Dermis blood vessel endothelial cell (primary cell): ENCODE data around the gene ISOC2. TPM values are rescaled to one million over a fixed set of nuclear protein-coding genes. Genes with fewer than 3 reads are reported as not detected.

Source experiments
- DNase-seq: peaks from one replicate; pipeline ENCODE4 v3.0.0; 2010
- total RNA-seq: library from RNA; depleted of rRNA; stranded (reverse); fragments of >200 nt; gene quantifications from 2 replicates; pipeline ENCODE4 v1.2.3, GENCODE V29; 2014

The ISOC2 gene
- total RNA-seq, 1 donor from 2014 or later: 56.2 TPM

GRCh38 chr19:55477905-55478304 is 16.5 kb upstream of the ISOC2 start:
- DNase-seq: no peak

GRCh38 chr19:55476100-55476775 is 14.8 kb upstream of the ISOC2 start, which contains the start of gene ZNF628:
TSS of gene ZNF628 (plus strand) at chr19:55476617. CDS start at chr19:55479911, 3,294 bp downstream.
- DNase-seq: peak; percentile 99

DNA sequence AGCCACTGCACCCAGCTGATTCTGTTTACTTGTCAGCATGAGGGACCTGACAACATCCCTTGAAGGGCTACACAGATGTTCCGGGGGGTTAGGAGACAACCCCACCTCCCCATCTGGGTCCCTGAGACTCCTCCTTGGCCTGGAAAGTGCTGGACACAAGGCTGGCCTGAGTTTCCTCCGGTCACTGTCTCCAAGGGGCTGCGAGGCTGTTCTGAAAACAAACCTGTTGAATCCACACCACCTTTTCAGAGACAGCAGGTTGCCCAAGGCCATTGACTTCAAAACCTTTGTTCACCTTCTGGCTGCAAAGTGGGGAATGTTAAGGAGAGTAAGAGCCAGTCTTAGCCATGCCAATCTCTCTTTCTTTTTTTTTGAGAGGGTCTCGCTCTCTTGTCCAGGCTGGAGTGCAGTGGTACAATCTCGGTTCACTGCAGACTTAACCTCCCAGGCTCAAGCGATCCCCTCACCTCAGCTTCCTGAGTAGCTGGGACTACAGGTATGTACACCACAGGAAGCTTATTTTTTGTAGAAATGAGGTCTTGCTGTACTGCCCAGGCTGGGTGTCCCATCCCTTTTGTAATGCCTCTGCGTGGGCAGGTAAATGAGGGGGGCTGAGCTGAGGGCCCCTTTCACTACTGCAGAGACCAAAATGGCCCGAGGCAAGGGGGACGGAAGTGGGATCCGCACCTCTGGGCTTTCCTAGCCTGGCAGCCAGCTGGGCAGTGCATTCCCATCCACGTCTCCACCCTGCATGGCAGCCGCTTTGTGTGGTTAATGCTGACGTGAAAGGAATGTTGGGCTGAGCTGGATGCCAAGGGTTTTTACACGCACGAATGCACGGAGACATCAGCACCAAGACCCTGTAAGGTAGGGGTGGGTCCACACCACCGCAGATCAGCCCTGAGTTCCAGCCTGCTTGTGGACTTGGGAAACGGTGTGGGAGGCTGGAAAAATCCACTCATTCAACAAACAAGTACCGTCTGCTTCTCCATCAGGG is 13.1 kb upstream of the ISOC2 start:
- no peak for DNase-seq

GRCh38 chr19:55473225-55474012 is 12.0 kb upstream of the ISOC2 start:
- DNase-seq: no peak

- no peak for DNase-seq
Observed at GRCh38 chr19:55472463-55472862, 11.0 kb upstream of the ISOC2 start.

DNA sequence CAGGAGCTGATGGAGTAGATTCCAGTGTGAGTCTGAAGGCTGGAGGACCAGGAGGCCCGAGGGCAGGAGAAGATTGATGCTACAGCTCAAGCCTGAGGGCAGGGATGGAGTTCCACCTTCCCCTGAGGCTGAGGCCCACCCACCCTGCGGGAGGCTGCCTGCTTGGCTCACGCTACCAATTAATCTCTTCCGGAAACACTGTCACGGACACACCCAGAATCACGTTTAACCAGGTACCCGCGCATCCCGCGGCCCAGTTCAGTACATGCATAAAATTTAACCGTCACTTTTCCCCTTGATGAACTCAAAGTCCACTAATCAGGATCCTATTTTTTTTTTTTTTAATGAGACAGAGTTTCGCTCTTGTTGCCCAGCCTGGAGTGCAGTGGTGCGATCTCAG is 9.8 kb upstream of the ISOC2 start:
- no peak for DNase-seq

DNA sequence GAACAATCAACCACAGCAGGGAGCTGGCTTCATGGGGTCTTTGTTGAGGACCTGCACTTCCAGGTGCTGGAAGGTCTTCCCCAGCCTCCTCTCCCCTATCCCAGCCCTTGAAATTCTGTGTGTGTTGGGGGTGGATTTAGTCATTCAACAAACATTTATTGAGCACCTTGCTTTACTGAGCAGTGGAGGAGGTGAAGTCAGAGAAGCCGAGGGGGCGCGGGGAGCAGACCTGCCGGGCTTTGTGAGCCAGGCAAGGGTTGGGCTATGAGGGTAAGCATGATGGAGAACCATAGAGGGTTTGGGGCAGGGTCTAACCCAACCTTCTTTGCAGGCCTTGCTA is 6.6 kb upstream of the ISOC2 start:
- DNase-seq: no peak

- DNase-seq: peak; percentile 69
Observed at GRCh38 chr19:55467236-55468053, 6.0 kb upstream of the ISOC2 start.

GRCh38 chr19:55466241-55466614 is 4.8 kb upstream of the ISOC2 start:
- no peak for DNase-seq

DNA sequence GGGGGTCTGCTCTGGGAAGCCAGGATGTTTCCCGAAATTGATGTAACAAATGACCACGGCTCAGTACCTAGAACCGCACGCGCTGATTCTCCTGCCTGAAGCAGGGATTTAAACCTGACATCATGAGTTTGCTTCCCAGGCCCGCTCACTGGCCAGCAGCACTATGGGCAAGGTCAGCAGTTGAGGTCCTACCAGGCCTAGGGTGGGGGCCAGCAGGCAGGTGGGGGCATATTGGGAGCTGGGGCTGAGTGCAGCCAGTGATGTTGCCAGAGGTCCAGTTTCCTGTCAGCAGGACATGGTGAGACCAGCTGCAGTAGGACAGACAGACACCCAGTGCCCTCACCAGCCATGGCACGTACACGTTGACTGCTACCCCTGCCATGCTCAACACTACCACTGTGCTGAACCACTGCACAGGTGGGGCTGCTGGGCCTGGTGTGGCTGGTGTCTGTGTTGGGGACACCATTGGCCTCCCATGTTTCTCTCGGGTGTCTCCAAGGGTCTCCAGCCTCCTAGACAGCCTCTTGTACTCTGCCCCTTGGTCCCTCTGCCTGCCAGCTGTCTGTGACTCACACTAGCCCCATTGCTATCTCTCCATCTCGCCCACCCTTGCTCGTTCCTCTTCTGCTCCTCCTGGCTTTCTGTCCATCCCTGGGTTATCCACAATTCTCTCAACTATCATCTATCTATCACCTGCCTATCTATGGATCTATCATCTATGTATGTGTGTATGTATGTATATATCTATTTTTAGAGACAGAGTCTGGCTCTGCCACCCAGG is 4.2 kb upstream of the ISOC2 start:
- DNase-seq: no peak

- no peak for DNase-seq
Observed at GRCh38 chr19:55464662-55465054, 3.2 kb upstream of the ISOC2 start, which contains the start of gene C19orf85. TSS of gene C19orf85 (minus strand) at chr19:55464751. CDS start at chr19:55464554, 197 bp downstream.

DNA sequence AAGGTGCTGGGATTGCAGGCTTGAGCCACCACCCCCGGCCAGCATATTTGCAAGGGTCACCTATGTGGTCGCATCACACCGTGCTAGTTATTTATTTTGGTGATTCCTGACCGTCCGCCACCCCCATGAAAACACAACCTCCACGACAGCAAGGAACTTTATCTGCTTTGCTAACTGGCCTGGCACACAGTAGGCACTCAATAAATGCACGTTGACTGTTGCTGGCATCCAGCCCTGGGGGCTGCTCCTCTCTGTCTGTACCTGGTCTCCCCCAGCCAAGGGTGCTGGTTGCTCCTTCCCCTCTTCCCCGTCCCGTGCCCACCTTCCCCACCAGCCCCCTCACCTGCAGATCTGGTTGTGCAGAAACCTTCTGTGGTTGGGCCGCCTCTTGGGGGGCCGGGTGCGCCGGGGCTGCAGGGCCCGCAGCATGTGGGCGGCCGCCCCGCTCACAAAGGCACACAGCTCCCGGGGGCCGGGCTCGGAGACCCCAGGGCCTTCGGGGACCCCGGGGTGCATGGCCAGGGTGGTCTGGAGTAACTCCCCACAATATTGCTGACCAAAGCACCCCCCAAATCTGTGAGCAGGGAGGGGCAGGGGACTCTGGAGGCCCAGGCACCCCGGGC is 2.7 kb upstream of the ISOC2 start:
- DNase-seq: no peak

DNA sequence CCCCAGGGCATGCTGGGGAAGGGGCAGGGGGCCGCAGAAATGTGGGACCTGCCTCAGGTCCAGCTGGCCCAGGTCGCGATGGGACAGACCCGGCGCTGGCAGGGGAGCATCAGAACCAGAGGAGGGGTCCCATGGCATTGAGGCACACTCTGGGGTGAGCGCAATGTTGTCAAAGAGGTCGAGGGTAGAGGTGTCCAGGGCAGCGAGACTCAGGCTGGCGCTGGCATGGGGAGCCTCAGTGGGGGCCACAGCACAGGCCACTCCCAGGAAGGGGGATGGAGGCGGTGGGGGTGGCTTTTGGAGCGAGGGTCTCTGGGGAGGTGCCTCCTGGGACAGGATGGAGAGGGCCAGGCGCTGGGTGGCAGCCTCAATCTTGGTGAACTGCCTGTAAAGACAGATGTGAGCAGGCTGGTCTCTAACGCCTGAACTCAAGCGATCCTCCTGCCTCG is 2.2 kb upstream of the ISOC2 start:
- DNase-seq: no peak

DNA sequence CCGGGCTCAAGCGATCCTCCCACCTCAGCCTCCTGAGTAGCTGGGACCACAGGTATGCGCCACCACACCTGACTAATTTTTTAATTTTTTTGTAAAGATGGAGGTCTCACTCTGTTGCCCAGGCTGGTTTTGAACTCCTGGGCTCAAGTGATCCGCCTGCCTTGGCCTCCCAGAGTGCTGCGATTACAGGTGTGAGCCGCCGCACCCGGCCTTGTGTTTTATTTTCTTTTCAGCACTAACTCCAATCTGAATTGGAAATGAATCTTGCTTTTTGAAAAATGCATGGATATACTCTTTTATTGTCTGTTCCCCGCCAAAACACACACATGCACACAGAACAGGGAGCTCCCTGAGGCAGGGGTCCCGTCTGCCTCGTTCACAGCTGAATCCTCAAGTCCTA is 1.3 kb upstream of the ISOC2 start:
- DNase-seq: no peak

GRCh38 chr19:55461974-55462626 is 658 bp upstream of the ISOC2 start:
- peak; percentile 64 for DNase-seq

- DNase-seq: peak; percentile 53
Observed at GRCh38 chr19:55460670-55461258, 678 bp downstream of the ISOC2 start.

GRCh38 chr19:55459950-55460657 is 1.3 kb downstream of the ISOC2 start:
- DNase-seq: peak; percentile 36

DNA sequence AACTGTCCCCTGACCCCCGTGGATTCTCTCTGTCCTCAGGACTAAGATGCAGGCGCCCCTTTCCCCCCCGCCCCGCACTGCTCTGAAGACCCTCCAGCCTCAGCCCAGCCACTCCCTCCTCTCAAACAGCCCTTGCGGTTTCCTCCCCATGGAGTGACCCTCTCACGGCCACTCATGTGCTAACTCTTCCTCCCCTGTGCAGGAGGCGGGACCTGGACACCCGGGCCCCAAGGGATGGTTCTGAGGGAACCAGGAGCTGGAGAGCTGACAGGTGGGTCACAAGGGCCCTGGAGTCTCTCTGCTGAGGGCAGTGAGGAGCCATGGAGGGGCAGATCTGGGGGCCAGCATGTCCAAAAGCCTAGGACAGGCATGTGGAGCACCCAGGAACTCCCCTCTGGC is 1.9 kb downstream of the ISOC2 start:
- no peak for DNase-seq
